HCT116 (cell line): ENCODE measurements around the gene SAMD13.

Source experiments
- CEBPB ChIP-seq: IDR thresholded peaks from 2 replicates; pipeline ENCODE4 v1.6.1; 2012; ENCODE audit warnings: low read depth
- CTCF ChIP-seq, 3 experiments: fragments of 200-600 bp in 1 of 3; sonication (generic) in 1 of 3; IDR thresholded peaks in 2 of 3; conservative IDR thresholded peaks in 1 of 3; 2 replicates each; pipeline ENCODE4 v1.5.1; 2012 to 2017; ENCODE audit warnings: low read depth in 2 of 3, low read length in 2 of 3, antibody characterized with exemption in 1 of 3, borderline replicate concordance in 1 of 3, control low read depth in 1 of 3, mild to moderate bottlenecking in 1 of 3, mixed read lengths in 1 of 3, mixed run types in 1 of 3, moderate library complexity in 1 of 3; ENCODE audit not compliant: insufficient read depth in 1 of 3
- EZH2 ChIP-seq: fragments of 200-600 bp; sonication (generic); IDR thresholded peaks from 2 replicates; pipeline ENCODE4 v1.6.1; 2017; ENCODE audit warnings: antibody characterized with exemption, mixed run types
- POLR2AphosphoS5 ChIP-seq: IDR thresholded peaks from 2 replicates; pipeline ENCODE4 v1.6.1; 2011; ENCODE audit warnings: mild to moderate bottlenecking, low read depth, low read length, moderate library complexity
- SIN3A ChIP-seq: IDR thresholded peaks from 2 replicates; pipeline ENCODE4 v1.6.1; 2012; ENCODE audit warnings: low read depth
- ZFX ChIP-seq: fragments of 450-650 bp; IDR thresholded peaks from 2 replicates; pipeline ENCODE4 v1.6.1; 2017

- TF ChIP-seq CTCF (IDR thresholded peaks at IDR 0.05 in 2 of 3, conservative IDR thresholded peaks at IDR 0.05 in 1 of 3; ENCODE audit: borderline replicate concordance in 1 of 3, insufficient read depth in 1 of 3, low read depth in 2 of 3, low read length in 2 of 3) (no peak), EZH2 (no peak), SIN3A (peak; percentile 93), ZFX (no peak), CEBPB (peak; percentile 98), POLR2AphosphoS5 (peak; percentile 76)
Observed at GRCh38 chr1:84253891-84254290, 47.6 kb upstream of the SAMD13 start.
